Testis (tissue), 2 donors: ENCODE data around the gene MYL9.

Experiments
- POLR2A ChIP-seq: fragments of 450-650 bp; IDR thresholded peaks from one replicate; pipeline ENCODE4 v1.6.1; 2017; ENCODE audit warnings: antibody characterized with exemption, mild to moderate bottlenecking, moderate library complexity
- TF ChIP-seq, protein P1 (sequence below), 3 experiments: fragments of 450-650 bp in 2 of 3; fragments of 200-600 bp in 1 of 3; sonication (generic) in 1 of 3; IDR thresholded peaks; one replicate each; pipeline ENCODE4 v1.5.1; 2016 to 2019; ENCODE audit warnings: antibody characterized with exemption in 3 of 3, mild to moderate bottlenecking in 2 of 3, moderate library complexity in 1 of 3

DNA sequence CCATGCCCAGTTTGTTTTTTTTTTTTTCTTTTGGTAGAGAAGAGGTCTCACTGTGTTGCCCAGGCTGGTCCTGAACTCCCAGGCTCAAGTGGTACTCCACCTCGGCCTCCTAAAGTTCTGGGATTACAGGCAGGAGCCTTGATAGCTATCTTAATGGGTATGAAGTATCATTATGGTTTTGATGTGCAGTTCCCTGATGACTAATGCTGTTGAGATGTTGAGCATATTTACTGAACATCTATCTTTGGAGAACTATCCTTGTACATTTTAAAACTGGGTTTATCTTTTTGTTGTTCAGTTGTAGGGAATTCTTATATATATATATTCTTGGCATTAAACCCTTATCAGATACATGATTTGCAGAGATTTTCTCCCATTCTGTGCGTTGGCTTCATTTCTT is 21.4 kb upstream of the MYL9 start:
- TF ChIP-seq POLR2A, result no peak
- TF ChIP-seq, protein P1, sequence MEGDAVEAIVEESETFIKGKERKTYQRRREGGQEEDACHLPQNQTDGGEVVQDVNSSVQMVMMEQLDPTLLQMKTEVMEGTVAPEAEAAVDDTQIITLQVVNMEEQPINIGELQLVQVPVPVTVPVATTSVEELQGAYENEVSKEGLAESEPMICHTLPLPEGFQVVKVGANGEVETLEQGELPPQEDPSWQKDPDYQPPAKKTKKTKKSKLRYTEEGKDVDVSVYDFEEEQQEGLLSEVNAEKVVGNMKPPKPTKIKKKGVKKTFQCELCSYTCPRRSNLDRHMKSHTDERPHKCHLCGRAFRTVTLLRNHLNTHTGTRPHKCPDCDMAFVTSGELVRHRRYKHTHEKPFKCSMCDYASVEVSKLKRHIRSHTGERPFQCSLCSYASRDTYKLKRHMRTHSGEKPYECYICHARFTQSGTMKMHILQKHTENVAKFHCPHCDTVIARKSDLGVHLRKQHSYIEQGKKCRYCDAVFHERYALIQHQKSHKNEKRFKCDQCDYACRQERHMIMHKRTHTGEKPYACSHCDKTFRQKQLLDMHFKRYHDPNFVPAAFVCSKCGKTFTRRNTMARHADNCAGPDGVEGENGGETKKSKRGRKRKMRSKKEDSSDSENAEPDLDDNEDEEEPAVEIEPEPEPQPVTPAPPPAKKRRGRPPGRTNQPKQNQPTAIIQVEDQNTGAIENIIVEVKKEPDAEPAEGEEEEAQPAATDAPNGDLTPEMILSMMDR (IDR thresholded peaks at IDR 0.05), result no peak
